ENCODE results near the gene BRAT1. TPM values are rescaled to one million over a fixed set of nuclear protein-coding genes. Genes with fewer than 3 reads are reported as not detected.

Gene BRAT1
- total and polyA plus RNA-seq, 2 experiments from 2014 or later: 19.2 to 45.0 TPM

DNA sequence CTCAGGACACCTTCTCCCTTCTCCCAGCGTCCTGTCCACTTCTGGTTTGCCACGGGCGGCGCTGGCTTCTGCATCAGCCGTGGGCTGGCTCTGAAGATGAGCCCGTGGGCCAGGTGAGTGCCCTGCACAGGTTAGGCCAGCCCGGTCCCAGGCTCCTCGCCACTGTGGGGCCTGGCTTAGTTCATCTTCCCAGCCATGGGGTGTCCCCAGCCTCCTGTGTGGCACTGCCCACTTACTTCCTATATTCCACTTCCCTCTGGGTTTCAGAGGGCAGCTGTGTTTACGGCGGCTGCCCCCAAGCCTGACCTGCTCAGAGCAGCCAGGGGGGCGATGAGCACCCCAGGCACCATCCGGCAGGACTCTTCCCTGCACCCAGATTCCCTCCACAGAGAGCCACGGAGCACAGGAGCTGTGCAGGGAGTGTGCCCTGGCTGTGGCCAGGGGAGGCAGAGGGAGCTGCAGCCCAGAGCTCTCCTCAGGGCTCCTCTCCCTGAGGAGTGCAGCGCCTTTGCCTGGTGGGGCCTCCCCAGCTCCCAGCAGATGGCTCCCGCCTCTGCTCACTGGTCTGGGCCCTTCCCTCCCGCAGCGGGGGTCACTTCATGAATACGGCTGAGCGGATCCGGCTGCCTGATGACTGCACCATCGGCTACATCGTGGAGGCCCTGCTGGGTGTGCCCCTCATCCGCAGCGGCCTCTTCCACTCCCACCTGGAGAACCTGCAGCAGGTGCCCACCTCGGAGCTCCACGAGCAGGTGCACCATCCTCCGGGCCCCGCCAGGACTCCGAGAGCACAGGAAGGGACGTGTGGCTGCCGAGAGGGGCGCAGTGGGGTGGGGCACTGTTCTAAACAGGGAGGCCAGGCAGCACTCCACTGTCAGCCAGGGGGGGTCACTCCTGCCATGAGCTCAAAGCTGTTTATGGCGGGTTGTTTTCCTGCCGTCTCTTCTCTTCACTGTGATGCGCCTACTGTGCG, 29.4 kb downstream of the BRAT1 start:
- no peak overlapping the region for H3K4me2 ChIP-seq

DNA sequence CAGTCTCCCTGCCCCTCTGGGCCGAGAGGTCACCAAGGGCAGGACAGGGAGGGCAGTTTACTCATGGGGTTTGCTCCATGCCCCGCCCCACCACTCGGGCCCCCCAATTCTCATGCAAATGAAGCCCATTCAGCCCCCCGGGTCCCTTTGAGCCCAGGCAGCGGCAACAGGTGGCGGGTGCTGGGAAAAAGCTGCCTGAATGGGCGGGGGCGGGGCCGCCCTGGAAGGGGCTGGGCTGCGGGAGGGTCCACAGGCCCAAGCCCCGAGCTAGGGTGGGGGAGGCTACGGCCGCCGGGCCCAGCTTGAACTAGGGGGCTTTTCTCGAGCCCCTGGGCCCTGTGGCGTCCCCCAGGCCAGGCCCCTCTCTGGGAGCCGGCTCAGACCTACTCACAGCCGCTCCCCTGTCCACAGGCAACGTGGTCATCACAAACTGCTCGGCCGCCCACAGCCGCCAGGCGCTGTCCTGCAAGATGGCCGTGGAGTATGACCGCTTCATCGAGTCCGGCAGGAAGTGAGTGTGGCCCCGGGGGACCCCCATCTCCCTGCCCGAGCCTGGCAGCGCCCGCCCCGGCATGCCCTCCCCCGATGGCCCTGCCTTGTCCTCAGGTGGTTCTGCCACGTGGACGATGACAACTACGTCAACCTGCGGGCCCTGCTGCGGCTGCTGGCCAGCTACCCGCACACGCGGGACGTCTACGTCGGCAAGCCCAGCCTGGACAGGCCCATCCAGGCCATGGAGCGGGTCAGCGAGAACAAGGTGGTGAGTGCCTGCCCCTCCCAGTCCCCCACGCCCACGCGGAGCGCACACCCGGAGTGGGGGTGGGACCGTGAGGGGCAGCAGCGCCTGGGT, 30.3 kb downstream of the BRAT1 start:
- Histone ChIP-seq H3K27ac (peak overlapping the region; percentile 89), H3K4me3 (no peak overlapping the region), H3K9me3 (ENCODE audit: low read depth) (no peaks in the 10 kb centered on the region), H4K20me1 (ENCODE audit: insufficient read depth, poor library complexity, severe bottlenecking) (peaks cover 3% of the 10 kb centered on the region), H3K4me2 (peak overlapping the region; percentile 49), H3K27me3 (peaks cover 9% of the 10 kb centered on the region), H3K79me2 (peaks cover 6% of the 10 kb centered on the region), H3K36me3 (replicated peaks; ENCODE audit: insufficient read depth, low read depth) (no peaks in the 10 kb centered on the region), H3K9me2 (replicated peaks; ENCODE audit: insufficient read depth) (no peaks in the 10 kb centered on the region), H2AFZ (no peak overlapping the region), H3K4me1 (ENCODE audit: insufficient read depth) (peaks cover 55% of the 10 kb centered on the region)
- TF ChIP-seq EZH2 (IDR thresholded peaks at IDR 0.05; ENCODE audit: borderline replicate concordance) (no peak), EZH2phosphoT487 (IDR thresholded peaks at IDR 0.05; ENCODE audit: low read depth, severe bottlenecking, unreplicated experiment) (no peak)
- TF ChIP-seq, protein P1, sequence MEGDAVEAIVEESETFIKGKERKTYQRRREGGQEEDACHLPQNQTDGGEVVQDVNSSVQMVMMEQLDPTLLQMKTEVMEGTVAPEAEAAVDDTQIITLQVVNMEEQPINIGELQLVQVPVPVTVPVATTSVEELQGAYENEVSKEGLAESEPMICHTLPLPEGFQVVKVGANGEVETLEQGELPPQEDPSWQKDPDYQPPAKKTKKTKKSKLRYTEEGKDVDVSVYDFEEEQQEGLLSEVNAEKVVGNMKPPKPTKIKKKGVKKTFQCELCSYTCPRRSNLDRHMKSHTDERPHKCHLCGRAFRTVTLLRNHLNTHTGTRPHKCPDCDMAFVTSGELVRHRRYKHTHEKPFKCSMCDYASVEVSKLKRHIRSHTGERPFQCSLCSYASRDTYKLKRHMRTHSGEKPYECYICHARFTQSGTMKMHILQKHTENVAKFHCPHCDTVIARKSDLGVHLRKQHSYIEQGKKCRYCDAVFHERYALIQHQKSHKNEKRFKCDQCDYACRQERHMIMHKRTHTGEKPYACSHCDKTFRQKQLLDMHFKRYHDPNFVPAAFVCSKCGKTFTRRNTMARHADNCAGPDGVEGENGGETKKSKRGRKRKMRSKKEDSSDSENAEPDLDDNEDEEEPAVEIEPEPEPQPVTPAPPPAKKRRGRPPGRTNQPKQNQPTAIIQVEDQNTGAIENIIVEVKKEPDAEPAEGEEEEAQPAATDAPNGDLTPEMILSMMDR (IDR thresholded peaks at IDR 0.05; ENCODE audit: poor library complexity): no peak
- WGBS (ENCODE audit: low lambda C conversion rate, missing lambda C conversion rate): 88% methylated on average over 33 of the region's 53 CpGs
- no peak for DNase-seq (ENCODE audit: low spot score)

More for the DNA sequence above, 29.4 kb downstream of the BRAT1 start:
- H2AFZ ChIP-seq: no peak overlapping the region
- no peak overlapping the region for H3K27ac ChIP-seq
- H3K9me2 ChIP-seq (replicated peaks; ENCODE audit: insufficient read depth): no peaks in the 10 kb centered on the region
- no peak overlapping the region for H3K4me3 ChIP-seq
- H3K27me3 ChIP-seq: peaks cover 6% of the 10 kb centered on the region
- no peaks in the 10 kb centered on the region for H4K20me1 ChIP-seq (ENCODE audit: insufficient read depth, poor library complexity, severe bottlenecking)
- DNase-seq (ENCODE audit: low spot score): no peak
- WGBS (ENCODE audit: low lambda C conversion rate, missing lambda C conversion rate): 88% methylated on average over 32 of the region's 36 CpGs
- no peaks in the 10 kb centered on the region for H3K9me3 ChIP-seq (ENCODE audit: low read depth)
- H3K79me2 ChIP-seq: peaks cover 6% of the 10 kb centered on the region
- TF ChIP-seq EZH2phosphoT487 (IDR thresholded peaks at IDR 0.05; ENCODE audit: low read depth, severe bottlenecking, unreplicated experiment) (no peak), EZH2 (IDR thresholded peaks at IDR 0.05; ENCODE audit: borderline replicate concordance) (no peak)
- TF ChIP-seq, protein P1 (IDR thresholded peaks at IDR 0.05; ENCODE audit: poor library complexity): no peak
- H3K4me1 ChIP-seq (ENCODE audit: insufficient read depth): peaks cover 57% of the 10 kb centered on the region
- H3K36me3 ChIP-seq (replicated peaks; ENCODE audit: insufficient read depth, low read depth): no peaks in the 10 kb centered on the region

DNA sequence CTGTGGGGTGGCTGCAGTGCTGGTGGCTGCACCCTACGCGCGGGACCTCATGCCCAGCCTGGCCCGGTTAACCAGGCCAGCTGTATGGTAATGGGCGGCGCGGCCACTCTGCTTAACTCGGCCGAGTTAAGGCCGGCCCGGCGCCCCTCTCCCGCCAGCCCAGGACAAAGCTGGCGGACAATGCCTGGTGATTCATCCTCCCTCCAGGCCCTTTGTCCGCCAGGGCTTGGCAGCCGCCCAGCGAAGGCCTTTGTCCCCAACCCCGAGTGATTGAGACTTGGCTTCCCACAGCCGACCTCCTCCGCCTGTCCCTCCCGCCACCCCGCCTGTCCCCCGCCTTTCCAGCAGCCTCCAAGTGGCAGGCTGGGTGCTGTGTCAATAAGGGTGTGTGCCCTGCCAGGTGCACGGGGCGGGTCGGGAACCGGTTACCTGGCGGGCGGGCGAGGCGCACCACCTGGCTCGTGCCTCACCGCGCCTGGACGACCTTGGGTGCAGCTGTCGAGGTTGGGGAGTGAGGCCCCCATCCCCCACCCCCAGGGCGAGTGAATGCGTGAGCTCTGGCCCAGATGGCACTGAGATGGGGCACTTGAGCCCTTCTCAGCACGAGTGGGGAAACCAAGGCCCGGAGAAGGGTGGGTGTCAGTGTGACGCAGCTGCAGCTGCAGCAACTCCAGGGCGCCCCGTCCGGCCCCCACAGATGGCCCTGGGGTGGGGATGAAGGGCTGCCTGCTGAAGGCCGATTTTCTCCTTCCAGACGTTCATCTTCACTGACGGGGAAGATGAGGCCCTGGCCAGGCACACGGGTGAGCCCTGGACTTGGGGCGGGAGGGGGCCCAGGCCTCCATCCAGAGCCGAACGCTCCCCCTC, 31.1 kb downstream of the BRAT1 start:
- Histone ChIP-seq H2AFZ (no peak overlapping the region), H3K9me3 (ENCODE audit: low read depth) (no peaks in the 10 kb centered on the region), H3K27me3 (peaks cover 9% of the 10 kb centered on the region), H3K4me1 (ENCODE audit: insufficient read depth) (peaks cover 47% of the 10 kb centered on the region), H3K27ac (peak overlapping the region; percentile 89), H3K4me2 (peak overlapping the region; percentile 81), H3K79me2 (peaks cover 6% of the 10 kb centered on the region), H3K36me3 (replicated peaks; ENCODE audit: insufficient read depth, low read depth) (no peaks in the 10 kb centered on the region), H3K4me3 (no peak overlapping the region), H3K9me2 (replicated peaks; ENCODE audit: insufficient read depth) (no peaks in the 10 kb centered on the region), H4K20me1 (ENCODE audit: insufficient read depth, poor library complexity, severe bottlenecking) (peaks cover 3% of the 10 kb centered on the region)
- 55% methylated on average over 30 of the region's 51 CpGs for WGBS (ENCODE audit: low lambda C conversion rate, missing lambda C conversion rate)
- TF ChIP-seq EZH2 (IDR thresholded peaks at IDR 0.05; ENCODE audit: borderline replicate concordance): no peak
- no peak for TF ChIP-seq EZH2phosphoT487 (IDR thresholded peaks at IDR 0.05; ENCODE audit: low read depth, severe bottlenecking, unreplicated experiment)
- TF ChIP-seq, protein P1 (IDR thresholded peaks at IDR 0.05; ENCODE audit: poor library complexity): no peak
- peak; percentile 87 for DNase-seq (ENCODE audit: low spot score)

Measured in hepatocyte (in vitro differentiated cells).